DMS79 (cell line): ENCODE measurements around the gene MRPL58.
"Not testable (repeated sequence)": the region's sequence is repeated elsewhere in the genome, so short reads cannot be mapped to it uniquely, and the experiment has no call there.

Source experiments
- DNase-seq: peaks from one replicate; lab custom pipeline; 2025; lab: John Stamatoyannopoulos, UW

MRPL58 gene

GRCh38 chr17:75019710-75020109 lies 7.2 kb downstream of the MRPL58 start:
- no peak for DNase-seq

GRCh38 chr17:75020331-75021110 lies 8.1 kb downstream of the MRPL58 start:
- no peak for DNase-seq

GRCh38 chr17:75024686-75025397 lies 12.4 kb downstream of the MRPL58 start:
- DNase-seq: no peak

DNA sequence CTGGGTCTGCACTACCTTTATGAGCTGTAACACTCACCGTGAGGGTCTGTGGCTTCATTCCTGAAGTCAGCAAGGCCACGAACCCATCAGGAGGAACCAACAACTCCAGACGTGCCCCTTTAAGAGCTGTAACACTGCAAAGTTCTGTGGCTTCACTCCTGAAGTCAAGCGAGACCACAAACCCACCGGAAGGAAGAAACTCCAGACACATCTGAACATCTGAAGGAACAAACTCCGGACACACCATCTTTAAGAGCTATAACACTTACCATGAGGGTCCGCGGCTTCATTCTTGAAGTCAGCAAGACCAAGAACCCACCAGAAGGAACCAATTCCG lies 12.9 kb downstream of the MRPL58 start:
- not testable (repeated sequence) for DNase-seq

GRCh38 chr17:75026650-75027049 lies 14.2 kb downstream of the MRPL58 start:
- DNase-seq: not testable (repeated sequence)

GRCh38 chr17:75030161-75030560 lies 17.7 kb downstream of the MRPL58 start:
- DNase-seq: no peak

DNA sequence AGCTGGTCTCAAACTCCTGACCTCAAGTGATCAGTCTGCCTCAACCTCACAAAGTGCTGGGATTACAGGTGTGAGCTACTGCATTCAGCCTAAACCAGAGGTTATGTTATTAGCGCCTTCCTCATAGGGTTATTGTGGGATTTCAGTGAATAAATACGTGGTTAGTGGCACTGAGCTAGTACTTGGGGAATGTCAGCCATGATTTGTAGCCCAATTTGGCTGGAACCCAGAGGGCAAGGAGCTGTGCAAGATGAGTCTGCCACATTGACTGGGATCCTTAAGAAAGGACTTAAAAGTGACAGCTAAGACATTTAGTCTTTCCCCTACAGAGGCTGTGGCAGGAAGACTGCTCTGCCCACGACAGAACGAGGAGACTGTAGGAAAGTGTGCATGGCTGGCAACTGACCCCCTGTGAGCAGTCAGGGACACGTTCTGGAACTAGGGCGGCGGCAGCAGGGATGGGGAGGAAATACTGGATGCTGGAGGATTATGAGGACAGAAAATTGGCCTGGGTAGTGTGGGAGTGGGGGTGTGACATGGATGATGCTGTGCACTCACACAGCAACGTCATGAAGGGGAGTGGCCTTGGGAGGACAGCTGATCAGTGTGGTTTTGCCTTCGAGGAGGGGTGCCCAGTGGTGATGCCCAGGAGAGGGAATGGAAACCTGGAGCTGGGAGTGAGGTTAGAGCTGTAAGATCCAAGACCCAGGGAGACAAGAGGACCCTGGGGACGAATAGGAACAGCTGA lies 19.7 kb downstream of the MRPL58 start:
- peak; percentile 9 for DNase-seq

- no peak for DNase-seq
Measured at GRCh38 chr17:75032720-75033280, 20.3 kb downstream of the MRPL58 start.

- peak; percentile 40 for DNase-seq
Measured at GRCh38 chr17:75033346-75034235, 21.1 kb downstream of the MRPL58 start.

GRCh38 chr17:75034236-75034908 lies 21.9 kb downstream of the MRPL58 start:
- DNase-seq: peak; percentile 39

DNA sequence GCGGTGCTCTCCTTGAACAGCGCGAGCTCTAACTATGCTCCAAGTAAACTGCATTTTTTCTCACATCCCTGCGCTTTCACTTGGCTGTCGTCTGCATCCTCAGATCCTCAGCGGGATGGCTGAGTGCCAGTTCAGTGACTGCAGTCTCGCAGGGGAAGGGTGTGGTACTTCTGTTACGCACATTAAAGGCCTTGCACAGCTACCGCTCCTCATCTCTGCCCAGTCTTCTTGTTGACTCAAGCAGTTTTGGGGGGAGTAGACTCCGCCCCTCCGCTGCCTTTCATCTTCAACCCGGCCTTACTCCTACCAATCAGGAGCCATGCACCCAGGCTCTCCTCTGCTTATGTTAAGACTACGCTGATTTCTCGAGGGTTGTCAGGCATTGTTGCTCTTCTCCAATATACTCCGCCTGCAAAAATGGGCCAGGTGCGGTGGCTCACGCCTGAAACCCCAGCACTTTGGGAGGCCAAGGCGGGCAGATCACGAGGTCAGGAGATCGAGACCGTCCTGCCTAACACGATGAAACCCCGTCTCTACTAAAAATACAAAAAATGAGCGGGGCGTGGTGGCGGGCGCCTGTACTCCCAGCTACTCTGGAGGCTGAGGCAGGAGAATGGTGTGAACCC lies 24.3 kb downstream of the MRPL58 start:
- peak; percentile 34 for DNase-seq

- DNase-seq: no peak
Measured at GRCh38 chr17:75039238-75039637, 26.8 kb downstream of the MRPL58 start.

- no peak for DNase-seq
Measured at GRCh38 chr17:75041656-75042280, 29.3 kb downstream of the MRPL58 start.

DNA sequence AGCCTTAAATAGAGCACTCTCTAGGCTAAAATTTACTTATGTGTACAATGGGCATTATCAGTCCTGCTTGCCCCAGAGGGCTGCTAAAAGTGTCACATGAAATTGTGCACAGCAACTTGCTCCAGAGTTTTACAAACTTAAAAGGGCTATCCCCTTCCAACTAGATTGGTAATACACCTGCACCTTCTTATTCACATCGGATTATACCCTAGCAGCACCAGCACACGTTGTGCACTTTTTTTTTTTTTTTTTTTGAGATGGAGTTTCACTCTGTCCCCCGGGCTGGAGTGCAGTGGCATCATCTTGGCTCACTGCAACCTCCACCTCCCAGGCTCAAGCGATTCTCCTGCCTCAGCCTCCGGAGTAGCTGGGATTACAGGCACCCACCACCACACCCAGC lies 31.3 kb downstream of the MRPL58 start:
- DNase-seq: not testable (repeated sequence)

- no peak for DNase-seq
Measured at GRCh38 chr17:75044716-75045115, 32.2 kb downstream of the MRPL58 start.

DNA sequence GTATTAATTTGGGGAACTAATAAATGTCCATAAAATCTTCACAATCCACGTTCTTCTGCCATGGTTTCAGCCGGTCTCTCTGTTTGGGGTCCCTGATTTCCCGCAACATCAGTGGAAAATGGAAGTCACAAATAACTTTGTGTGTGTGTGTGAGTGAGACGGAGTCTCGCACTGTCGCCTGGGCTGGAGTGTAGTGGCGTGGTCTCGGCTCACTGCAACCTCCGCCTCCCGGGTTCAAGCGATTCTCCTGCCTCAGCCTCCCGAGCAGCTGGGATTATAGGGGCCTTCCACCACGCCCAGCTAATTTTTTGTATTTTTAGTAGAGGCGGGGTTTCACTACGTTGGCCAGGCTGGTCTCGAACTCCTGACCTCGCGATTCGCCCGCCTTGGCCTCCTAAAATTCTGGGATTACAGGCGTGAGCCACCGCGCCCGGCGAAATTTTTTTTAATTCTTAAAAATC lies 33.5 kb downstream of the MRPL58 start:
- DNase-seq: not testable (repeated sequence)

DNA sequence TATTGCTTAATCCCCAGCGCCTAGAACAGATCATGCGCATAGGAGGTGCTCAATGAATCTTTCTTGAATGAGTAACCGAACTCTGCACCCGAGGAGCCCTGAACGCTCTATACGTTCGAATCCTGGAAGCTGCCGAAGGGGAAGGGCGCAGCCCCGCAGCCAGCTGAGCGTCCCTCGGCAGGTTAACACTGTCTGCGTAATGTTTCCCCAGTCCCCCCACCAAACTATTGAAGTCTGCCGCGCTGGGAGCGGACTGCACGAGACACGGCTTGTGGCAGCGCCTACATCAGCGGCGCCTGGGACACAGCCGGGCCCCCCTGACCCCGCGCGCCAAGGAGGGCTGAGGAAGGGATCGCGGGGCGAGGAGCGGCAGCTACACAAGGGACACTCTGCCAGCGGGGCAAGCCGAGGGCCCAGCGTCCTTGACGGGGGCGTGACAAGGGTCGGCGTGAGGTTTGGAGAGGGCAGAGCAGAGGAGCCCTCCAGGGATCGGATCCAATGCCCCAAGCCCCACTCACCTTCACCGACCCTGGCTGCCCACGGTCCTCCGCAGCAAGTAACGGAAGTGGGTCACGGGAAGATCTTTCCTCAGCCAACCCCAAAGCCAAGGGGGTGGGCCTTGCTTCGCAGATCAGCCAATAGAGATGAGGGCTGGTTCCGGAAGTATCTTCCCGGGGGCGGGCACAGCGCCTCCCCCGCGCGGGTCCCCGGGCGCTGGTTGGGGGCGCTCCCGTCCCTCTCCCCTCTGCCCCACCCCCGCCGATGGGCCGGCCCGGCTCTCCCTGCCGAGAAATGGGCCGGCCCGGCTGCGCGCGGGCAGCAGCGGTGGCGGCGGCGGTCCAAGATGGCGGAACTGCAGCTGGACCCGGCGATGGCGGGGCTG lies 34.2 kb downstream of the MRPL58 start, which contains the start of the genes ATP5PD and KCTD2:
ATP5PD (minus strand) TSS at position 563 of the 883 bp plus-strand sequence. CDS start 4,319 bp downstream, outside the sequence.
KCTD2 (plus strand) TSS at position 819 of the 883 bp plus-strand sequence; CDS start at position 845, 26 bp downstream.
- DNase-seq: peak; percentile 85

- DNase-seq: no peak
Measured at GRCh38 chr17:75047398-75048098, 35.1 kb downstream of the MRPL58 start.
